Sciatic nerve (tissue), 2 donors: Measurements from ENCODE around the gene FSTL4. TPM values are rescaled to one million over a fixed set of nuclear protein-coding genes. Genes with fewer than 3 reads are reported as not detected.
"Not testable (repeated sequence)": the region's sequence is repeated elsewhere in the genome, so short reads cannot be mapped to it uniquely, and the experiment has no call there.

Source experiments
- ATAC-seq: fragments of 200-7000 bp; cut with Tn5 transposase; one replicate; pipeline ENCODE4 v1.9.1; 2020; ENCODE audit warnings: mild to moderate bottlenecking, moderate library complexity
- DNase-seq: peaks from one replicate; pipeline ENCODE4 v3.0.0-alpha.2; 2020; ENCODE audit warnings: low spot score
- intact Hi-C: fragments of 100-400 bp; cut with DNase I; formaldehyde crosslinking; loops from one replicate; pipeline ENCODE4 v1.14.2; 2022
- total RNA-seq: library from RNA; stranded (reverse); fragmentation: NEBNext Ultra II Directional; extraction: Animal tissue kit (Norgen Biotek cat#: 25700); gene quantifications from one replicate; pipeline ENCODE4 v1.2.1, GENCODE V29; 2021
- donor health status: DM: no; HTN: no; CAD: no.
- donor health status: DM: no; HTN: no; CAD: no.

FSTL4 gene
- total RNA-seq, 1 donor from 2014 or later = not detected

GRCh38 chr5:133401731-133402347, 210.5 kb downstream of the FSTL4 start:
- intact Hi-C loops = no loop called here
- ATAC-seq (no peak), DNase-seq (no peak)

DNA sequence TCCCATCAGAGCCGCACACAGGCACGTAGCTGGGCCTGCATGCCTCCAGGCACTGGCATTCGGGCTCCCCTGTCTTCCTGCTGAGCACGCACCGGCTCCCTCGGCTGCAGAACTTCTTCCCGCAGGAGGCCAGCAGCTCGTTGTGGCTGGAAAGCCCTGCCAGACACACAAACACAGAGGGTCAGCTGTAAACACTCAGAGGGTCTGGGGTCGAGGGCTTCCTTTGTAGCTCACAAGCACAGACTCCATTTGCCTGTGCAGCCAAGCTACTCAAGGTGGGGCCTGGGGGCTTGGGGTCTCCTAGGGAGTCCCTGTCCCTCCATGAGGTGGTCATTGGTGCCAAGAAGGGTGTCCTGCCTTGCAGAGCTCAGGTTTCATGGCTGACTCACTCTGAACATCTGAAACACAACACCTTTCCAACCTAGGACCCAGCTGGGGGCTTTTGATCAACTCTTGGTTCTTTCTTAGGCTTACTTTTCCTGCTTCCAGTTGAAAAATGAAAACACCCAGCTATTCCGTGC, 211.4 kb downstream of the FSTL4 start:
- no peak for DNase-seq
- intact Hi-C loops = no loop called here
- ATAC-seq = no peak

GRCh38 chr5:133400120-133400519, 212.2 kb downstream of the FSTL4 start:
- no peak for DNase-seq

DNA sequence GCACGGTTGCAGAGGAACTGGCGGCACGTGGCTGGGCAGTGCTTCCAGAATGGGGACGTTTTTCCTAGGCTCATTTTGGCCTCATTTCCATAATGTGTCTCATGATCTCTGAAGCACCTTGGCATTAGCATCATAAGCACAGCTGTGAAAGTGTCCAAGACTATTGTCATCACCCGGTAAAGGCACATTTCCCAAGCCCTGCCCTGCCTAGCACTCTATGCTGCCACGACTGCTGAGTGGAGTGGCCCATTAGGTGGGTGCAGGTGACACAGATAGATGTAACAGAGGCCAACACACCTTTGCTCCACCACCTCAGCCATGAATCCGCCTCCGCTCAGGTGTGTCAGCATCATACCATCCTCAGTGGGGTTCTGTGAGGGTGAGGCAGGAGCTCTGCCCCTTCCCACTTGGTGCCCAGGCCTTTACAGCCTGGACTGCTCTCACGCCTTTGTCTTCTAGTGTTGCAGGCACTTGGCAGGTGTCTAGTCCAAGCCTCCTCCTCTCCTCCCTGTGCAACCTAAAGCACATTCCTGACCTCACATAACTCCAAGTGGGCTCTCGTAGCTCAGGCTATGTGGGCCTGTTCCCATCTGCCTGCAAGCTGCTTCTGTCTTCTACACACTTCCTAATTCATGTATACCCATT, 213.0 kb downstream of the FSTL4 start:
- no peak for ATAC-seq
- intact Hi-C loops = no loop called here
- no peak for DNase-seq

More at GRCh38 chr5:133400120-133400519, 212.2 kb downstream of the FSTL4 start:
- ATAC-seq = no peak
- intact Hi-C loops = no loop called here

- DNase-seq (no peak), ATAC-seq (no peak)
- intact Hi-C loops = no loop called here
Measured at GRCh38 chr5:133398646-133399101, 213.7 kb downstream of the FSTL4 start.

GRCh38 chr5:133397990-133398645, 214.2 kb downstream of the FSTL4 start:
- ATAC-seq = no peak
- intact Hi-C loops = no loop called here

GRCh38 chr5:133397348-133397747, 215.0 kb downstream of the FSTL4 start:
- no peak for ATAC-seq
- DNase-seq = no peak
- intact Hi-C loops = no loop called here

More at GRCh38 chr5:133397990-133398645, 214.2 kb downstream of the FSTL4 start:
- no peak for DNase-seq

DNA sequence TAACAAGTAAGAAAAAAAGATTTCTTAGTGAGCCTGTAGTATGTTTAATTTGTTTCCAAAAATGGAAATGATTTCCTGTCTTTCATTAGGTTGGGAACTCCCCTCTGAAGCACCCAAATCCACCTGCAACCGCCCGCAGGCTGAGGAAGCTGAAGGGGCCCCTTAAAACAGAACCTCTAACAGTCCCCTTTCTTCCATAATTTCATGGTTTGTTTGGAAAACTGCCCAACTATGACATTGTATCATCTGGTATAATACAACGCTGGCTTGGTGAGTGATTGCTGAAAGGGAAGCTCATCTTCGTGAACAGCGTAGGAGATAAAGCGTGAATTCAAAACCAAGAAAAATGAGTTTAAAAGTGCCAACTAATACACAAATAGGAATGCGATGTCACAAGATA, 215.5 kb downstream of the FSTL4 start:
- intact Hi-C loops = no loop called here
- ATAC-seq = no peak
- DNase-seq = no peak

DNA sequence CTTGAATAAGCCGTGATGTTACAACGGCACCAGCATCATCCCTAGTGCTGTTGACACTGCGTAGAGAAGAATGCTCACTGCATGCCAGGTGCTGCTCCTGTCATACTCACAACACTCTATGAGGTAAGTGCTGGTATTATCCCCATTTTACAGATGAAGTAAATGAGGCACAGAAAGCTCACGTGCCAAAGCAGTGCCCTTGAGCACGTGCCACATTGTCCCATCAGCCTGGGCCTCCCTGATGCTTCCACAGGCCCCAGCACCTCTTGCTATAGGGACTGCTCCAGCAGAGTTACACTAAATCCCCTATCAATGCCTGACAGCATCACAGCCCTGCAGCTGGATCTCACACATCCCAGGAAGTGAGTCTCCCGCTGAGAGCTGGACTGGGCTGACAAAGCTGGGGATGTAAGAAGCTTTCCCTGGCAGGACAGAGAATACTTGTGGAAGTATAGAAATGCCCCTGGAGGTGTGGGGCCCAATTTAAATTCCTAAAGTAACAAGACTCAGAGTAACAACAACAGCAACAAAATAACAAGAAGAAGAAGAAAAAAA, 216.1 kb downstream of the FSTL4 start:
- intact Hi-C loops = no loop called here
- ATAC-seq = no peak
- DNase-seq = no peak

DNA sequence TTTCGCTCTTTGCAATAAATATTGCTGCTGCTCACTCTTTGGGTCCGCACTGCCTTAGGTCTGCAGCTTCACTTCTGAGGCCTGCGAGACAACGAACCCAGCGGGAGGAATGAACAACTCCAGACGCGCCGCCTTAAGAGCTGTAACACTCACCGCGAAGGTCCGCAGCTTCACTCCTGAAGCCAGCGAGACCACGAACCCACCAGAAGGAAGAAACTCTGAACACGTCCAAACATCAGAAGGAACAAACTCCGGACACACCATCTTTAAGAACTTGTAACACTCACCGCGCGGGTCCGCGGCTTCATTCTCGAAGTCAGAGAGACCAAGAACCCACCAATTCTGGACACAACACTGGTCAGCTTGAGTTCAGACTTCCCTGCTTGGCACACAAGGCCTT, 217.1 kb downstream of the FSTL4 start:
- ATAC-seq, intact Hi-C loops: not testable (repeated sequence)

DNA sequence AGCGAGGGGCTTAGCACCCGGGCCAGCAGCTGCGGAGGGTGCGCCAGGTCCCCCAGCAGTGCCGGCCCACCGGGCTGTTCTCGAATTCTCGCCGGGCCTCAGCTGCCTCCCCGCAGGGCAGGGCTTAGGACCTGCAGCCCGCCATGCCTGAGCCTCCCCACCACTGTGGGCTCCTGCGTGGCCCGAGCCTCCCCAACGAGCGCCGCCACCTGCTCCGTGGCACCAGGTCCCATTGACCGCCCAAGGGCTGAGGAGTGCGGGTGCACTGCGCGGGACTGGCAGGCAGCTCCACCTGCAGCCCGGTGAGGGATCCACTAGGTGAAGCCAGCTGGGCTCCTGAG, 217.9 kb downstream of the FSTL4 start:
- DNase-seq, ATAC-seq, intact Hi-C loops: not testable (repeated sequence)

More for the DNA sequence above, 217.1 kb downstream of the FSTL4 start:
- not testable (repeated sequence) for DNase-seq

DNA sequence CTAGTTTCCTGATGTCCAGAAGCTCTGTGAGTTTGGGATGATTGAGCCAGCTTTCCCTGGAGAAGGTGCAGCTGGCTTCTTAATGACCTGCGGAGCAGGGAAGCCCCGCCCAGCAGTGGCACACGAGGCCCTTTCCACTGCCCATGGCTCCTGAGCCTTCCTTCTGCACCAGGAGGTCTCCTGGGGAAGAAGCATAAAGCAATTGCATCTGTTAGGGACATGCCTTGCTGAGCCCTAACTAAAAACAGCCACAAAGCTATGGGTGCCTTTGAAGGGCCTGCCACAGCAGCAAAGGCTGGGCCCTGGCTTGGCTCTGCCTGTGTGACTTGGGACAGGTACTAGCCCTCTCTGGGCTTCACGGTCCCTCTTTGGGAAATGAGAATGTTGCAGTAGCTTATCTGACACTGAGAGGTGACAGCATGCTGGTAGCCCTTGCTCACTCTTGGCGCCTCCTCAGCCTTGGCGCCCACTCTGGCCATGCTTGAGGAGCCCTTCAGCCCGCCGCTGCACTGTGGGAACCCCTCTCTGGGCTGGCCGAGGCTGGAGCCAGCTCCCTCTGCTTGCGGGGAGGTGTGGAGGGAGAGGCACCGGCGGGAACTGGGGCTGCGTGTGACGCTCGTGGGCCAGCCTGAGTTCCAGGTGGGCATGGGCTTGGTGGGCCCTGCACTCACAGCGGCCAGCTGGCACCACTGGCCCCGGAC, 218.4 kb downstream of the FSTL4 start:
- DNase-seq (no peak), ATAC-seq (no peak)
- intact Hi-C loops = no loop called here

GRCh38 chr5:133392448-133392847, 219.9 kb downstream of the FSTL4 start:
- ATAC-seq (no peak), DNase-seq (no peak)
- intact Hi-C loops = no loop called here

- intact Hi-C loops = no loop called here
- ATAC-seq (no peak), DNase-seq (no peak)
Measured at GRCh38 chr5:133391354-133392136, 220.8 kb downstream of the FSTL4 start.

DNA sequence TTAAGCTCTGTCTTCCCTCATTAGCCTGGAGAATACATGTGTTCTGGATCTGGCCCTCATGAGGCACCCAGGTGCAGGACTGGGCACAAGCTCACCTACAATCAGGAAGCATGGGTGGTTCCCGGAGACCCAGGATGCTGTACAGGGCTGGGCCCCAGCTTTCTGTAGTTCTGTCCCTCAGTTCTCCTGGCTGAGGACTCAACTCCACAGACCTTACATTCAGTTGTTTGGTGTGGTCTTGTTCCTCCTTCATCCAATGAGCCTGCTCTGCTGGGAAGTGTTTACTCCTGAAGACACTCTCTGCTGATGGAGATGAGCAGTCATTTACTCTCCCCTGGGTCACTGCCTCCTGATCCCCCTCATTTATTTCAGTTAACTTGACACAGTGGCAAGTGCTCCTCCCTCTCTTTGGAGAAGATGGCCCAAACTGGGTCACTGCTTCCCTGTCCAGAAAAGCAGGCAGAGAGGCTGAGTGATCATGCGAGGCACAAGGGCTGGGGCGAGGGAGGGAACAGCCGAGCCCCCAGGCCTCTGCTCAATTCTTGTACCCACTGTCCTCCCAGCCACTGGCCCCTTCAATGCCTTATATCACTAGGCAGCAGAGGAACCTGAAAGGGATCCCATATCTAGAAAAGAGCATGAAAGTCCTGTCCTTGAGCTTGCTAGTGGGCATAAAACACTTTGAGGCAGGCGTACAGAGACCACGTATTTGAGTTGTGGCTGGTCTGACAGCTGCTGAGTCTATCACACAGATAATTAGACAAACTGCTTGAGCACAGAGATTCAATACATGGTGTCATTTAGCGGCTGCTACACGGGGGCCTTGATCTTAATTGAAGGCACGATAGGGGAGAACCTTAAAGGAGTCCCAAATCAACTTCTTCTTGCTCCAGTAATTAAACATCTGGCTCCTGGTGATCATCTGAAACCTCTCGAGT, 221.7 kb downstream of the FSTL4 start:
- intact Hi-C loops = no loop called here
- ATAC-seq = no peak
- DNase-seq = no peak

DNA sequence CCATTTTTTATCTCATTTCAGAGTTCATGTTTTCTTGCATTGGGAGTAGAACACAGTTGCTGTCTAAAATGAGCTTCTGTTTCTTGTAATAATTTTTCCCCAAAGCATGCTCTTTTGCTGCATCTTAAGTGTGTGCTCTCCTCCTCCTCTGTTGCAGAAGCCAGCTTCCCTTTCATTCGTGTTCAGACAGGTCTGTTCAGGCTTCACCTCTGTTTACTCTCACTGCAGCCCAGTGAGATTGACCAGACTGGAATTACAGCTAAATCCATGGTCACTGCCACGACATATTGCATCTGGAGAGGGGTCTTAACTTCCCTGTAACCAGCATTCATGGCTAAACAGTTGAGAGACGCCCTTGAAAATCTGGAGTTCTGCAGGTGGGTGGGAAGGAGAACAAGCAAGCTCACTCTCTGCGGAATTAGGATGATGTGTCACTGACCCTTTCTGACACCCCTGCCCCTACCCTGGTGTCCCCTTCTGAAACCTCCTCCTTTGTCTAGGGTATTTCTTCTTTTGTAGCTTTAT, 223.2 kb downstream of the FSTL4 start:
- intact Hi-C loops = no loop called here
- no peak for ATAC-seq
- no peak for DNase-seq

- no peak for ATAC-seq
- DNase-seq = no peak
Measured at GRCh38 chr5:133387621-133388020, 224.7 kb downstream of the FSTL4 start.

More at GRCh38 chr5:133387621-133388020, 224.7 kb downstream of the FSTL4 start:
- intact Hi-C loops = no loop called here
